Loucy (cell line): ENCODE measurements around the gene ACAN.

Experiments
- H2AFZ ChIP-seq: fragments of 200-600 bp; sonication (generic); 2 replicates; pipeline ENCODE4 v1.6.0; 2016; ENCODE audit warnings: antibody characterized with exemption, mild to moderate bottlenecking, low read length, moderate library complexity
- H3F3A ChIP-seq: fragments of 200-600 bp; 2 replicates; pipeline ENCODE4 v1.6.0; 2016; ENCODE audit warnings: antibody characterized with exemption, low read depth, mild to moderate bottlenecking
- H3K27me3 ChIP-seq: fragments of 200-600 bp; sonication (generic); 2 replicates; pipeline ENCODE4 v1.6.1; 2014; ENCODE audit warnings: low read length, mild to moderate bottlenecking; ENCODE audit not compliant: insufficient read depth, poor library complexity, severe bottlenecking
- H3K36me3 ChIP-seq: fragments of 200-600 bp; sonication (generic); 2 replicates; pipeline ENCODE4 v1.6.1; 2016; ENCODE audit warnings: low read length; ENCODE audit not compliant: insufficient read depth
- H3K4me1 ChIP-seq: fragments of 200-600 bp; sonication (generic); 2 replicates; pipeline ENCODE4 v1.5.1; 2014; ENCODE audit warnings: low read length, mild to moderate bottlenecking; ENCODE audit not compliant: insufficient read depth, poor library complexity, severe bottlenecking
- H3K4me2 ChIP-seq: fragments of 200-600 bp; sonication (generic); 2 replicates; pipeline ENCODE4 v1.6.0; 2014; ENCODE audit warnings: antibody characterized with exemption, low read length, low read depth, mild to moderate bottlenecking; ENCODE audit not compliant: poor library complexity, severe bottlenecking
- H3K4me3 ChIP-seq: fragments of 200-600 bp; sonication (generic); 2 replicates; pipeline ENCODE4 v1.5.1; 2014; ENCODE audit warnings: low read length, mild to moderate bottlenecking, mixed read lengths; ENCODE audit not compliant: poor library complexity, severe bottlenecking
- H3K79me2 ChIP-seq: fragments of 200-600 bp; sonication (generic); 2 replicates; pipeline ENCODE4 v1.6.1; 2014; ENCODE audit warnings: low read length; ENCODE audit not compliant: insufficient read depth
- H3K9ac ChIP-seq: fragments of 200-600 bp; sonication (generic); 2 replicates; pipeline ENCODE4 v1.6.0; 2014; ENCODE audit warnings: mild to moderate bottlenecking, low read depth, low read length, moderate library complexity; ENCODE audit not compliant: poor library complexity, severe bottlenecking
- H3K9me2 ChIP-seq: fragments of 200-600 bp; sonication (generic); replicated peaks from 2 replicates; pipeline ENCODE4 v1.6.1; 2016; ENCODE audit warnings: low read depth, low read length, mixed read lengths
- H3K9me3 ChIP-seq: fragments of 200-600 bp; sonication (generic); 2 replicates; pipeline ENCODE4 v1.6.1; 2014; ENCODE audit warnings: mild to moderate bottlenecking, antibody characterized with exemption, low read length, low read depth; ENCODE audit not compliant: insufficient read depth
- H4K20me1 ChIP-seq: fragments of 200-600 bp; sonication (generic); 2 replicates; pipeline ENCODE4 v1.6.0; 2014; ENCODE audit warnings: antibody characterized with exemption, low read length, mild to moderate bottlenecking; ENCODE audit not compliant: insufficient read depth, poor library complexity, severe bottlenecking
- EZH2phosphoT487 ChIP-seq: fragments of 200-600 bp; IDR thresholded peaks from 2 replicates; pipeline ENCODE4 v1.6.1; 2018; ENCODE audit warnings: antibody characterized with exemption, mild to moderate bottlenecking, moderate library complexity, borderline replicate concordance
- TF ChIP-seq, protein P1 (sequence below): fragments of 200-600 bp; sonication (generic); conservative IDR thresholded peaks from 2 replicates; pipeline ENCODE4 v1.5.1; 2014; ENCODE audit warnings: mild to moderate bottlenecking, antibody characterized with exemption, low read length

ACAN gene

GRCh38 chr15:88759872-88760271 is 43.4 kb upstream of the ACAN start:
- no peaks in the 10 kb centered on the region for H3K27me3 ChIP-seq
- no peak overlapping the region for H3K9ac ChIP-seq
- no peaks in the 10 kb centered on the region for H3K9me2 ChIP-seq
- no peaks in the 10 kb centered on the region for H3K4me1 ChIP-seq
- H3K4me2 ChIP-seq, result no peak overlapping the region
- no peaks in the 10 kb centered on the region for H3K79me2 ChIP-seq
- TF ChIP-seq EZH2phosphoT487, result no peak
- TF ChIP-seq, protein P1, sequence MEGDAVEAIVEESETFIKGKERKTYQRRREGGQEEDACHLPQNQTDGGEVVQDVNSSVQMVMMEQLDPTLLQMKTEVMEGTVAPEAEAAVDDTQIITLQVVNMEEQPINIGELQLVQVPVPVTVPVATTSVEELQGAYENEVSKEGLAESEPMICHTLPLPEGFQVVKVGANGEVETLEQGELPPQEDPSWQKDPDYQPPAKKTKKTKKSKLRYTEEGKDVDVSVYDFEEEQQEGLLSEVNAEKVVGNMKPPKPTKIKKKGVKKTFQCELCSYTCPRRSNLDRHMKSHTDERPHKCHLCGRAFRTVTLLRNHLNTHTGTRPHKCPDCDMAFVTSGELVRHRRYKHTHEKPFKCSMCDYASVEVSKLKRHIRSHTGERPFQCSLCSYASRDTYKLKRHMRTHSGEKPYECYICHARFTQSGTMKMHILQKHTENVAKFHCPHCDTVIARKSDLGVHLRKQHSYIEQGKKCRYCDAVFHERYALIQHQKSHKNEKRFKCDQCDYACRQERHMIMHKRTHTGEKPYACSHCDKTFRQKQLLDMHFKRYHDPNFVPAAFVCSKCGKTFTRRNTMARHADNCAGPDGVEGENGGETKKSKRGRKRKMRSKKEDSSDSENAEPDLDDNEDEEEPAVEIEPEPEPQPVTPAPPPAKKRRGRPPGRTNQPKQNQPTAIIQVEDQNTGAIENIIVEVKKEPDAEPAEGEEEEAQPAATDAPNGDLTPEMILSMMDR, result no peak
- H3K4me3 ChIP-seq, result no peak overlapping the region
- H3K9me3 ChIP-seq, result no peaks in the 10 kb centered on the region
- no peaks in the 10 kb centered on the region for H3F3A ChIP-seq
- no peak overlapping the region for H2AFZ ChIP-seq
- no peaks in the 10 kb centered on the region for H3K36me3 ChIP-seq
- no peaks in the 10 kb centered on the region for H4K20me1 ChIP-seq

DNA sequence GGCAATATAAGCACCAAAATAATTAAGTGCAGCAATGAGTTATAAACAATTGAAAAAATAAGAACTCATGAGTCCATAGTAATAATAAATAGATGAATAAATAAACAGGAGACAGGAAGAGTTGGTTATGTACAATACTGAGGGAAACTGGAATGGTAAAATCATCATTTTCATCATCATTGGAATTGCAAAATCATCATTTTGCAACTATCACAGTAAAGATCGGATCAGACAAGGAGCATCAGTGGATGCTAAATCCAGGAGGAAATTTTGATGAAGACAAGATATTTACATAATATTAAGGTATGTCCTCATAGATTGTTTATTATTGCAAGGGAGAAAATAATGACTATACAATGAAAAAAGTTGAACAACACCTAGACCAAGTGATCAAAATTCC is 38.8 kb upstream of the ACAN start:
- H4K20me1 ChIP-seq, result no peaks in the 10 kb centered on the region
- no peak overlapping the region for H3K9ac ChIP-seq
- no peak overlapping the region for H2AFZ ChIP-seq
- no peaks in the 10 kb centered on the region; the same call in 1 of the 2 replicates for H3K9me3 ChIP-seq
- H3F3A ChIP-seq, result no peaks in the 10 kb centered on the region
- no peaks in the 10 kb centered on the region for H3K9me2 ChIP-seq
- H3K4me2 ChIP-seq, result no peak overlapping the region
- H3K4me3 ChIP-seq, result no peak overlapping the region
- H3K36me3 ChIP-seq, result no peaks in the 10 kb centered on the region
- H3K79me2 ChIP-seq, result no peaks in the 10 kb centered on the region
- TF ChIP-seq, protein P1, result no peak
- no peak for TF ChIP-seq EZH2phosphoT487
- no peaks in the 10 kb centered on the region for H3K4me1 ChIP-seq
- H3K27me3 ChIP-seq, result no peaks in the 10 kb centered on the region

DNA sequence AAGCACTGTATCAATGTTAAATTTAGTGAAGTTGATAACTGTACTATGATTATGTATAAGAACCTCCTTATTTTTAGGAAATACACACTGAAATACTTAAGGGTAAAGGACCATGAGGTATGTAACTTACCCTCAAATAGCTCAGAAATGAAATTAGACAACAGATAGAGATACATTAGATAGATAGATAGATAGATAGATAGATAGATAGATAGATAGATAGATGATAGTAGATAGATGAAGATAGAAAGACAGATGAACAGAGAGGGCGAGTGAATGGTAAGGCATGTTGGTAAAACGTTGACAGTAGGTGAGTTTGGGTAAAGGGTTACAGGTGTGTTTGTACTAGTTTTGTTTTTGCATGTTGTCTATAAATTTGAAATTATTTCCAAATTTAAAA is 38.0 kb upstream of the ACAN start:
- no peak overlapping the region for H3K4me3 ChIP-seq
- no peak overlapping the region for H3K4me2 ChIP-seq
- H3K36me3 ChIP-seq, result no peaks in the 10 kb centered on the region
- no peak overlapping the region for H3K9ac ChIP-seq
- no peaks in the 10 kb centered on the region for H3K4me1 ChIP-seq
- TF ChIP-seq EZH2phosphoT487, result no peak
- TF ChIP-seq, protein P1, result no peak
- H3K27me3 ChIP-seq, result peaks cover 2% of the 10 kb centered on the region
- no peaks in the 10 kb centered on the region for H3K79me2 ChIP-seq
- H2AFZ ChIP-seq, result no peak overlapping the region
- no peaks in the 10 kb centered on the region for H3K9me2 ChIP-seq
- H3K9me3 ChIP-seq, result no peaks in the 10 kb centered on the region; the same call in 1 of the 2 replicates
- no peaks in the 10 kb centered on the region for H3F3A ChIP-seq
- H4K20me1 ChIP-seq, result no peaks in the 10 kb centered on the region
